Measurements from ENCODE around the gene CPNE9. TPM values are rescaled to one million over a fixed set of nuclear protein-coding genes. Genes with fewer than 3 reads are reported as not detected.
A peak's percentile ranks its signal among the peaks of the same experiment; 100 is the strongest.
"Not testable (repeated sequence)": the region's sequence is repeated elsewhere in the genome, so short reads cannot be mapped to it uniquely, and the experiment has no call there.

CPNE9 gene
- total RNA-seq, 1 donor from 2014 or later: not detected

DNA sequence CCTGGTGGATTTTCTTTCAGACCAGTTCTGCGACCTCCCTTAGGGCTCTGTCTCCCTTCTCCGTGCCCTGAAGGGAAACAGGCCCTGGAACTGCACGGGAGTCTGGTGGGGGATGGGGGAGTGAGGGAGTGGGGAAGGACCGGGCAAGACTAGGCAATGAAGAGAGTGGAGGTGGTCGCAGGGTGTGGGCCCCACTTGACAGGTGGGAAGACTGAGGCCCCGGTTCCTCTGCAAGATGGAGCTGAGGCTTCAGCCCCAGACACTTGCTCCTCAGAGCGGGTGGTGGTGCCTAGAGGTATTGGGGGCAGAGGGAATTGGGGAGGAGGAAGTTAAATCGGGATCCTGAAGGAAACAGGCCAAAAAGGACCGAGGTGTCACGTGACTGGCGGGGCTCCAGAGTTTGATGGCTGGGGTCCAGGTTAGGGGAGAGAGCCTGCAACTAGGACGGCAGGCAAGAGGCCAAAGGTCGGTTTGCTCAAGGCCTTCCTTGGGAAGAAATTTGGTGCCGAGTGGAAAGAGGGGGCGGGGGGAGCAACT lies 66.7 kb downstream of the CPNE9 start:
- TF ChIP-seq CTCF (IDR thresholded peaks at IDR 0.05): no peak
- H3K9me3 Mint-ChIP-seq (ENCODE audit: unreplicated experiment): no peaks in the 10 kb centered on the region
- peak overlapping the region; percentile 29 for H3K4me3 Mint-ChIP-seq (ENCODE audit: unreplicated experiment)
- no peaks in the 10 kb centered on the region for H3K27me3 Mint-ChIP-seq (ENCODE audit: unreplicated experiment)
- DNase-seq (ENCODE audit: extremely low spot score, unreplicated experiment): no peak
- no peaks in the 10 kb centered on the region for H3K36me3 Mint-ChIP-seq (ENCODE audit: unreplicated experiment)
- no peak overlapping the region for H3K27ac Mint-ChIP-seq (ENCODE audit: unreplicated experiment)
- peaks cover 29% of the 10 kb centered on the region for H3K4me1 Mint-ChIP-seq (ENCODE audit: unreplicated experiment)

GRCh38 chr3:9771007-9771406 lies 67.4 kb downstream of the CPNE9 start:
- DNase-seq (ENCODE audit: extremely low spot score, unreplicated experiment); H3K27me3 Mint-ChIP-seq (ENCODE audit: unreplicated experiment); H3K27ac Mint-ChIP-seq (ENCODE audit: unreplicated experiment); H3K9me3 Mint-ChIP-seq (ENCODE audit: unreplicated experiment); H3K36me3 Mint-ChIP-seq (ENCODE audit: unreplicated experiment): not testable (repeated sequence)
- Mint-ChIP-seq H3K4me1 (ENCODE audit: unreplicated experiment) (peaks cover 29% of the 10 kb centered on the region), H3K4me3 (ENCODE audit: unreplicated experiment) (peak overlapping the region; percentile 52)

GRCh38 chr3:9776896-9777693 lies 73.5 kb downstream of the CPNE9 start:
- H3K36me3 Mint-ChIP-seq (ENCODE audit: unreplicated experiment): peaks cover 10% of the 10 kb centered on the region
- no peaks in the 10 kb centered on the region for H3K4me1 Mint-ChIP-seq (ENCODE audit: unreplicated experiment)
- H3K9me3 Mint-ChIP-seq (ENCODE audit: unreplicated experiment): no peaks in the 10 kb centered on the region
- no peak overlapping the region for H3K4me3 Mint-ChIP-seq (ENCODE audit: unreplicated experiment)
- DNase-seq (ENCODE audit: extremely low spot score, unreplicated experiment): no peak
- TF ChIP-seq CTCF (IDR thresholded peaks at IDR 0.05): no peak
- H3K27me3 Mint-ChIP-seq (ENCODE audit: unreplicated experiment): no peaks in the 10 kb centered on the region
- H3K27ac Mint-ChIP-seq (ENCODE audit: unreplicated experiment): no peak overlapping the region

GRCh38 chr3:9777694-9778021 lies 74.0 kb downstream of the CPNE9 start:
- Mint-ChIP-seq H3K4me3 (ENCODE audit: unreplicated experiment) (no peak overlapping the region), H3K27ac (ENCODE audit: unreplicated experiment) (no peak overlapping the region), H3K27me3 (ENCODE audit: unreplicated experiment) (no peaks in the 10 kb centered on the region), H3K36me3 (ENCODE audit: unreplicated experiment) (peaks cover 13% of the 10 kb centered on the region), H3K4me1 (ENCODE audit: unreplicated experiment) (no peaks in the 10 kb centered on the region), H3K9me3 (ENCODE audit: unreplicated experiment) (no peaks in the 10 kb centered on the region)
- DNase-seq (ENCODE audit: extremely low spot score, unreplicated experiment): no peak
- TF ChIP-seq CTCF (IDR thresholded peaks at IDR 0.05): no peak

DNA sequence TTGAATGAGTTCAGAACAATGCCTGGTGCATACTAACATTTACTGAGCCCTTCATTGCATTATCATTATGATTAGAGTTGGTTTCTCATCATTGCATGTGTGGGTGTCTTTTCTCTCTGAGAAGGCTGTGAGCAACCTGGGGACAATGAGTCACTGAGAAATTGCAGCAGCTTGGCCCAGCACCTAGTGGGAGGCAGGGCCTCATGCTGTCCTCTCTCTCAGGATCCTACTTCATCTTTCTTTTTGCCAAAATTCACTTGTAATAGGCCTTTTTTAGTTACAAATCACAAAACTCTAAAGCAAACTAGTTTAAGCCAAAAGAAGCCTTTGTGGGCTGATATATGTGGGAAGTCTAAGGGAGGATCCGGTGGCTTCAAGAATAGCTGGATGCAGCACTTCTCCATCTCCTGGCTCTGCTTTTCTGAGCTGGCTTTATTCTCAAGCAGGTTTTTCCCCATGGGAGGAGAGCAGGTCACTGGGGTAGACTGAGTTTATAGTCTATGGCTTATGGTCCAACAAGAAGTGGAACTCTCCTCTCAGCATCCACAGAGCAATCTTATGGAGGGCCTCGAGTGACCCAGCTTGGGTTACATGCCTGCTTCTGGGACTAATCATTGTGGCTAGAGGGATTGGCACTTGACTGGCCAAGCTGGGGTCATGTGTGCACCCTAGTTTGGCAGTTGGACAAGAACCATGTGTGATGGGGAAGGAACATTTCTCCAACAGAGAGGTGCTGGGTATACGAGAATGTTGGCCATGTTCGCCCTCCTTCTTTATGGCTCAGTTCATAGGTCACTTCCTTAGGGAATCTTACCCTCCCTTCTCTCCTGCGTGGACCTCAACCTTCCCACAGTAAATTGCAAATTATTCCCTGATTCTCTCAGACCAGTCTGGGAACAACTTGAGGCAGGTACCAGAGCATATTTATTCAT lies 74.8 kb downstream of the CPNE9 start:
- Mint-ChIP-seq H3K4me3 (ENCODE audit: unreplicated experiment) (no peak overlapping the region), H3K27ac (ENCODE audit: unreplicated experiment) (peak overlapping the region; percentile 25), H3K9me3 (ENCODE audit: unreplicated experiment) (no peaks in the 10 kb centered on the region), H3K27me3 (ENCODE audit: unreplicated experiment) (no peaks in the 10 kb centered on the region), H3K36me3 (ENCODE audit: unreplicated experiment) (peaks cover 14% of the 10 kb centered on the region), H3K4me1 (ENCODE audit: unreplicated experiment) (no peaks in the 10 kb centered on the region)
- no peak for DNase-seq (ENCODE audit: extremely low spot score, unreplicated experiment)
- TF ChIP-seq CTCF (IDR thresholded peaks at IDR 0.05): no peak

All from osteocyte (in vitro differentiated cells).